GM20431 (cell line): Measurements from ENCODE around the gene PTAR1.

Experiments used
- in situ Hi-C: fragments of 300-500 bp; cut with MseI, MboI; formaldehyde crosslinking; loops from one replicate; pipeline ENCODE4 v1.15.0; 2020; ENCODE audit warnings: low sequenced_read_pairs; ENCODE audit not compliant: unreplicated experiment

The PTAR1 gene

DNA sequence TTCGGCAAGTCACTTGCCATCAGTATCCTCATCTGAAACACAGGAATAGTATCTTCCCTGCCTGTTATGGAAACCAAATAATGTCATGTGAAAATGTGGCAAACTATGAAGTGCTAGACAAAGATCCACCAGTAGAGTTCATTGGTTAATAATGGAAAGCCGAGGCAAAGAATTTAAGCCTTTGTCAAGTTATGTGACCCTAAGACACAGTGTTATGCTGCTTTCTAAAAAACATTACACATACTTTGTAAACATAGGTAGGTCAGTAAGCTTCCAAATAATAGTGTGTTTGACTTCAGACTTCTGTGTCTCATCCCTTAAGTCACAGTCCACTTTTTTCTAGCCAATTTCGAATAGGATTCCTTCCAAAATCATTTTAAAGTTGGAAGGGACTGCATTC is 6.0 kb downstream of the PTAR1 start:
- in situ Hi-C loops = no loop called here

DNA sequence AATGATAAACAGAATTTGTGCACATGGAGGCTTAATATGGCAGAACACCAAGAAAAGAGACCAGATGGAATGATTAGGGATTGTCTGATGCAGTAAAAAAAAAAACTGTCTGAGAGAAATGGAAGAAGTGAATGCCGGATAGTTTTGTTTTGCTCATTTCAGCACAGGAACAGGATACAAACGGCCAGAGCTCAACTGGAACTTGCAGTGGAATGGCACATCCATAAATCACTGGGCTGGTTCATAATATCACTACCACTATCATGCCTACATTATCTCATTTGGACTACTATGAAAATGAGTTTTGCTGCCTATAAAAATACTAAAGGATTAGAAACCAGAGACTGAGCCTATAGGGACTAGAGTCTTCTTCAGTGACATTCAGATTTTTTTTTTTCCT is 9.7 kb downstream of the PTAR1 start:
- in situ Hi-C loops = no loop called here

DNA sequence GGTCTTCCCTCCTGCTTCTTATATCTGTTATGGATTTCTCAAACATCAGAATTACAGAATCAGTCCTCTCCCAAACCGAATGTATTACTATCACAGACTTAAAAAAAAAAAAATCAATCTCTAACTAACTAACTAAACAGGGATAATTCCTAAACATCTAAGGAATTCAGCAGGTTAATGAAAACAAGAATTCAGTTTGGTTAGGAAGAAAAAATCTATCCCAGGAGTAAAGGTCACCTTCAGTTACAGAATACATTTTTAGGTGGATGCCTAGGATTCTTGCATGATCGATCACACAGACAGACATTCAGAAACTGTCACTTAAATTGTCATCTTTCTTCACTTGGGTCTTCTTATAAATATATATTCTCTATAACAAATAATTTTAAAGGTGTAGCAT is 11.5 kb downstream of the PTAR1 start:
- in situ Hi-C loops = no loop called here

DNA sequence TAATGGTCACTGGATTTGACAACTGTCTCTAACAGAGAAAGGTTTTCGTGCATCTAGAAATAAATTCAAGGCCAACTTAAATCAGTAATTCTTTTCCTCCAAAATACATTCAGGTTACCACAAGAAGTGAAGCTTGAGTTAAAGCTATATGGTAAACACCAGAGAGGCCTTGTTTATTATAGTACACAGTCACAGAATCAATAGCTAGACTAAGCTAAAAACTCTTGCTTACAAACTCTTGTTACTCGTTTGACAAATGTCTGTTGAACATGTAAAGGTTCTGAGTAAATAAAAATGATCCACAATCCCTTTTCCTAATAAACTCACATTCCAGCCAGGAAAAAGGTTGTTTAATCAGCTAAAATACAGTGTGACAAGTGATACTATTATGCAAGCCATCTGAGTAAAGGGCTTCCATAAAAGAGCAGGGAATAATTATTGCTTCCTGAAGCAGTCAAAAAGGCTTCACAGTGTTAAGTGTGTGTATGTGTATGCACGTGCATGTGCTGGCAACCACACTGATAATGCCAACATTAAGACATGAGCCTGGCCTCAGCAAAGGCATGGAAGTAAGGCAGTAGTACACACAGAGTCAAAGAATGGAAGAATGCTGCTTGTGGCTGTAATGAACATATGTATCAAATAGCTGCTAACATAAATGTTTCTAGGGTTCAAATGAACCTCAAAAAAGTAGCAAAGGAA is 12.8 kb downstream of the PTAR1 start:
- in situ Hi-C loops = no loop called here

DNA sequence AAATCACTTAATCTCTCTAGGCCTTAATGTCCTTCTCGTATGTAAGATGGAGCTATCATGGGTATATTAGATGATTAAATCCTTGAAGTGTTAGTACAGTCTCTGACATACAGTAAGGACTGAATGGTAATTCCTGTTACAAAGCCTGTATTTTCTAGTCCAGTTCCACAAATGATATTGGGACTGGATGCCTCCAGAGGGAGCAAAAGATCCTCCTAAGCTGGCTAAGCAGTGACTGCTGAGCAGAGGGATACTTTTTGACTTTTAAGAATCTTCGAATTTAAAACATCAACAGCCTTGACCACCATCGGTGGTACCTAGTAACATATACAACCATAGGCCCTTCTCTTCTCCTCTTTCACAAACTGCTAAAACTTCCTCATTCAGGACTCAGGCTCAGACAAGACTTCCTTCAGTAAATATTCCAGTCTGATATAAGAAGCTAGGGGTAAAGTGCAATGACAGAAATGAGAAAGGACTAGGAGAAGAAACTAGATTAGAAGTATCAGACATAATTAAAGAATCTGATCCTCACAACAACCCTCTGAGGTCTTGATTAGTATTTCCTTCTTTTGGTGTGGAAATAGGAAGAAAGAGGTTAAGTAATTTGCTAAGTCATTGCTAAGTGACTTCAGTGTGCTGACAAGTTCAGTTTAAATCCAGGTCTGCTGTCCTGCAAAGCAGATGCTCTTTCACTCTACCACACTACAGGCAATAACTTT is 13.9 kb downstream of the PTAR1 start:
- in situ Hi-C loops = no loop called here

DNA sequence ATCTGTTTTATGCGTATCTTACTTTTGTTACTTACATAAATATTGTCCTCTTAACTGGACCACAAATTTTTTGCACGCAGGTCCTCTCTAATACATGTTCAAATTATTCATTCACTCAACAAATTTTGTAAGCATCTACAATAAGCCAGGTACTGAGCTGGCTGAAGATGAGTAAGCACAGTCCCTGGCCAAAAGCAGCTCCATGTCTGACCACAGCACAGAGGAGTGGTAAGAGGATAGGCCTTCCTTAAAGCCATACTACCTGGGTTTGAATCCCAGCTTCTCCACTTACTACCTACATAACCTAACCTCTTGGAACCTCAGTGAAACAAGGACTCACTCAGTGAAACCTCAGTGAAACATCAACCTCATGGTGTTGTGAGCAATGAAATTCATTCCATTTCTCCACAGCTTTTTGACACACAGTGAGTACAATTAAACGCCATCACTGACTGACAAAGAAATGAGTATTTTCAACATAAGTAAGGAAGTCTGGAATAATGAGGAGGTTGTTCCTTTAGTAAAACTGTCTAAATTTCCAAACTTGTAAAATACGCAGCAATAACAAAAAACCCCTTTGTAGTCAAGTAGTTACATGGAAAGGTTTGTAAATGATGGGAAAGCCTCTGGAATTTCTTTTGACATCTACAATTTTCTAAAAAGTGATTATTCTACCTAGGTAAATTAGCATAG is 15.0 kb downstream of the PTAR1 start:
- in situ Hi-C loops = no loop called here

DNA sequence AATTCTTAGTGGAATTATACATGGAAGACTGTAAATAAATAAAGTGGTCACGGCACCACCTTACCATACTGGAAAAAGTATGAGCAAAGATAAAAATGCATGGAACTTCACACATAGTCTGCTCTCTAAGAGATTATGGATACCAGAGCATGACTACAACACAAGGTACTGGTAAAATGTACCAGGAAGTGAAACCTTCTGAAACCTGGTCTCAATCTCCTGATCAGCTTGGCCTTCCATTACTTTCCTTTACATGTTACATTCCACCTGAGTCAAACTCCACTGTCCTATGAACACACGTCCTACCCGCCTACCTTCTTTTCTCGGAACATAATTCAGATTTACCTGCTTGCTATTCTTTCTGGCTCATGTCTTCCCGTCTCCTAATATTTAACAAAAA is 15.9 kb downstream of the PTAR1 start:
- in situ Hi-C loops = no loop called here

DNA sequence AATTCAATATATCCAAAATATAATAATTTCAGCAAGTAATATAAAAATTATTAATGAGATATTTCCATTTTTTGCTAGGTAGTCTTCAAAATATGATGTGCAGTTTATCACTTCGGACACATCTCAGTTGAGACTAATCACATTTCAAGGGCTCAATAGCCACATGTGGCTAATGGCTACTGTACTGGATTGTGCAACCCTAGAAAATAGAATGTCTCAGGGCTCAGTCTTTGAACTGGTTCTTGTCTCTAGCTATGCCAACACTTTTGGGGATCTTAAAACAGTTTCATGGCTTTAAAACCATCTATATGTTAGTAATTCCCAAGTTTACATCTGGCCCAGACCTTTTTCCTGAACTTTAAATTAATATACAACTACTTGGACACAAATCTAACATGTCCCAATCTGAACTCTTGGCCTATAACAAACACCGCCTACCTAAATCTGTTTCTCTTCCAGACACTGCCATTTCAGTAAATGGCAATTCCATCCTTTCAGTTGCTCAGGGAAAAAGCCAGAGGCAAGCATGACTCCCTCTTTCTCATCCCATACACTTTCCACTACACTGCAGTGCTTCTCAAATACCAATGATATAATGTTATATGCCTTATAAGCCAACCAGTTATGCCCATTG is 18.8 kb downstream of the PTAR1 start:
- in situ Hi-C loops = no loop called here

DNA sequence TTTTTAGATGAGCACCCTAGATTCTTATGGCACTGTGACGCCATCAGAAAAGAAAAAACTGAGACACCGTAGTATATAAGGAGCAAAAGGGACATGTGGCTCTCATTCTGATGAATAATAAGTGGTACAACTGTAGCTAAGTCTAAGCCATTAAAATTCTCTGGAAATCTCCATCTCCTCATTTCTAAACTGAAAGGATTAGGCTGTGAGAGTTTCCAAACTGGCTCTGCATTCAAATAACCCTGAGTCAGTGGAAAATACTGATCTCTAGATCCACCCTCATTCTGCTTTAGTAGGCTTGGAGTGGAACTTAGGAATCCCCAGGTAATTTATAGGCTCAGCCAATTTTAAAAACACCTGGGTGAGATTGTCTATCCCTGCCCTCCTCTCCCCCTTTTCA is 28.5 kb downstream of the PTAR1 start:
- in situ Hi-C loops = no loop called here

DNA sequence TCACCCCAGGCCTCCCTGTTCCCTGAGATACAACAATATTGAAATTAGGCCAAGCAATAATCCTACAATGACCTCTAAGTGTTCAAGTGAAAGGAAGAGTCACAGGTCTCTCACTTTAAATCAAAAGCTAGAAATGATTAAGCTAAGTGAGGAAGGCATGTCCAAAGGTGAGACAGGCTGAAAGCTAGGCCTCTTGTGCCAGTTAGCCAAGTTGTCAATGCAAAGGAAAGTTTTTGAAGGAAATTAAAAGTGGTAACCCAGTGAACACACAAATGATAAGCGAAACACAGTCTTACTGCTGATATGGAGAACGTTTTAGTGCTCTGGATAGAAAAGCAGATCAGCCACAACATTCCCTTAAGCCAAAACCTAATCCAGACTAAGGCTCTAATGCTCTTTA is 39.8 kb downstream of the PTAR1 start:
- in situ Hi-C loops = no loop called here

DNA sequence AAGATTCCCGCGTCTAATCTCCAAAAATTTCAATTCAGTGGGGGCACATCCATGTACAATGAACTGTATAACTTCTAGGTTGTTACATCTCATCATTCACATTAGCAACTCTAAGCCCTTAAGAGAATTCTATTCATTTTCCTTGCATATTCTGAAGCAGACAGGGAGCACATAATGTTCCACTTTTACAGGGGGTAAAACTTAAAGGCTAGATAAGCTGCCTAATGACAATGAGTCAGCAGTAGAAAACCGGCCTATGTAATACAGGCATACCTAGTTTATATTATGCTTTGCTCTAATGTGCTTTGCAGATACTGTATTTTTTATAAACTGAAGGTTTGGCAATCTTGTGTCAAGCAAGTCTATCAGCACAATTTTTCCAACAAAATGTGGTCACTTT is 40.4 kb downstream of the PTAR1 start:
- in situ Hi-C loops = no loop called here

DNA sequence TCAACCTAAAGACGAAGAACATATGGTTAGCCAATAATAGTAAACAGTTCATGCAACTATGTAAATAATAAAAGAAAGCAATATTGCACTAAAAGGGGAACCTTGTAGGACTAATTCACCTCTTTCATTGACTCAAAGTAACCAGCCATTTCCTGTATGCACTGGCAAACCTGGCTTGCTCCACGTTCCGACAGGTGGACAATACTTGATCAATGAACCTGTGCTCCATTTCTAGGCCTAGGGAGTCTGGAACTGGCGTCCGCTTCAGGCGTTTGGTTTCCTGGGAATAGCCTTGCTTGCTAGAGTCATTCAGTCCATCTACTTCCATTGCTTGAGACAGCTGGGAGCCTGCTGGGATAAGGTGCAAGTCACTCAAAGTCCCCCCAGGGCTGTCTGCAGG is 41.6 kb downstream of the PTAR1 start:
- in situ Hi-C loops = no loop called here

DNA sequence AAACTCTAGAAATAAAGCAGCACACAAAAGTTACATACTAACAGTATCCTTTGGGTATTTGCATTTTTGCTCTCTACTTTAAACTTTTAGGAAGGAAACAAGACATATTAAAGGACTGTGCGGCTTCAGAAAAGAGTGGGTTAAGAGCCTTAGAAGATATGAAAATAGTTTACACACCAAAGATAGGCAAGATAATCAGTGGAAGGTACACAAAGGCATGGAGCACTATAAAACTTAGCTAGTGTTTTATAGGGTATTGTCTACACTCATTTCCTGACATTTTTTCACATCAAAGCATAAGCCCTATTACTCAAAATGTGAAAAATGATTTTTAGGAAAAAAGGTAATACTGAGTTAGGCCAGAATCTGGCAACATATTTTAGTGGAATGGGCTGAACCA is 44.0 kb downstream of the PTAR1 start:
- in situ Hi-C loops = no loop called here

DNA sequence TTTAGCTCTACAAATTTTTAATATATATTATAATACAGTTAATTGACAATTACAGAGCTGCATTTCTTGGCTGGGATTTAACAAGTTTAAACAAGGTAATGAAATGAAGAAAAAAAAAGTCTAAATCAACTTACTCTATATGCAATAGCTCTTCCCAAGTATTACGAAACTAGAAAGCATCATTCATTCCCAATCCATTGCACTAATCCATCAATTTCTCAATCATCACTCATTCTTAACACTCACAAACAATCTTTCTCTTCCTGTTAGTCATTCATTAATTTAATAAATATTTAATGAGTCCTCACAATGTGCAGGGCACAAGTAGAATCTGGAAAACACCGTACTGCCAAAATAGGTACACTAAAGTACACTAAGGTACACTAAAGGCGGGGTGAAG is 44.7 kb downstream of the PTAR1 start:
- in situ Hi-C loops = no loop called here

DNA sequence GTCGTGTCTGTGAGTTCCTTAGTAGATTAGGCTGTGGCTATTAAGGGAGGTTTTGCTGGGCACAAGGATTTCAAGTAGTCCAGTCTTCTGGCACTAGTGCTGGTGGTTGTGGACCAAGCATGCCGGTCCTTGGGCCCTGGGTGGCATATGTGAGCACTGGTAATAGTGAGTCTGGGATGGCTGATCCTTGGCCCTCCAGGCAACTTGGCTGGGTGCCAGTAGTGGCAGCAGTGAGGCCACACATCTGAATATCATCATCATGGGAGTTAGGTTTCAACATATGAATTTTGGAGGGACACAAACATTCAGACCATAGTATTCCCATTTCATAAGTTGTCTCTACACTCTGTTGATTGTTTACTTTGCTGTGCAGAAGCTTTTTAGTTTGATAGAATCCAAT is 62.3 kb downstream of the PTAR1 start:
- in situ Hi-C loops = no loop called here

DNA sequence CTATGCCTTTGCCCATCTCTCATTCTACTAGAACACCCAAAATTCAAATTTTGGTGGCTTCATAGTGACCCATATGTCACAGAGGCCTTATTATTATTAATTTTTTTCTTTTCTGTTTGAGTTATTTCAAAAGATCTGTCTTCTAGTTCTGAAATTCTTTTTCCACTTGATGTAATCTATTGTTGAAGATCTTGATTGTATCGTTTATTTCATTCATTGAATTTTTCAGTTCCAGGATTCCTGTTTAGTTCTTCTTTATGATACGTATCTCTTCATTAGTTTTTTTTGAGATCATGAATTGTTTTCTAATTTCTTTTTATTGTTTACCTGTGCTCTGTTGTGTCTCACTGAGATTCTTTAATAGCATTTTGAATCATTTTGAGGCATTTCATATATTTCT is 63.0 kb downstream of the PTAR1 start:
- in situ Hi-C loops = no loop called here

DNA sequence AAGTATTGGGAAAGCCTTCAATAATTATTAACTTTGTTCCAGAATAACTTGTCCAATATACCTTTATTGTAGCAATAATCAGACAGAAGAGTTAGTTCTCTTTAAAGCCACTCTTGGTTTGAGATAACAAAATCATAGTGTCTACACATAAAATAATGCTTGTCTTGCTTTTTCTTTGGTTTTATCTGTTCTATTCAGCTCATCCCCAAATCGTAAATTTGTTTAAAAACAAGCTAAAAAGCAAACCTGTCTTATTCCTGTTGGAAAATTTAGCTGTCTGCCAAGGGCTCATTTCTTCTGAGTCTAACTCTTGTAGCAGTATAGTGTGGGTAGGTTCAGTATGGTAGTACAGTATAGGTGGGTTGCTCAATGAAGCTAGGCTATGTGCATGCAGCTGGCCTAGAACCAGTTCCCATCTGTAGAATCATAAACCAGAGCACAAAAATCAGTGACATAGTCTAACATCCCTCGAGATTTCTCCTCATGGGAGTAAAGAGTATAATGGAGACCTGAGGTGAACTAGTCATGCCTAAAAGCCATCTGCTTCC is 69.7 kb downstream of the PTAR1 start:
- in situ Hi-C loops = no loop called here

DNA sequence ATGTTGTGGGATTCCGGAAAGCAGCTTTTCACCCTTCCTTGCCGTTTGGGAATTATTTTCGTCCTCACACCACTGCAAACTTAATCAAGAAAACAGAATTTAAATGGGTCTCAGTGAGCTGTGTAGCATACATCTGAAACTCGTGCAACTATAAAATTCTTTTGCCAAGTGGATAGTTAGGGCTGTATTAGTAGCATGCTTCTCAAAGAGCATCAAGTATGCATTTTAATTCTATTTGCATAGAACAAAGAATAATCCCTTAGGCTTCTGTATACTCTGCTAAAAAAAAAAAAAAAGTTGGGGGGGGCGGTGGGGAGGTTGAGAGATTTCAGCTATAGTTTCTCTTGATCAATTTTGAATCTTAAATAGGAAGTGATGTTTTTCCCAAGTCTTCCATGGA is 75.9 kb downstream of the PTAR1 start:
- in situ Hi-C loops = no loop called here

DNA sequence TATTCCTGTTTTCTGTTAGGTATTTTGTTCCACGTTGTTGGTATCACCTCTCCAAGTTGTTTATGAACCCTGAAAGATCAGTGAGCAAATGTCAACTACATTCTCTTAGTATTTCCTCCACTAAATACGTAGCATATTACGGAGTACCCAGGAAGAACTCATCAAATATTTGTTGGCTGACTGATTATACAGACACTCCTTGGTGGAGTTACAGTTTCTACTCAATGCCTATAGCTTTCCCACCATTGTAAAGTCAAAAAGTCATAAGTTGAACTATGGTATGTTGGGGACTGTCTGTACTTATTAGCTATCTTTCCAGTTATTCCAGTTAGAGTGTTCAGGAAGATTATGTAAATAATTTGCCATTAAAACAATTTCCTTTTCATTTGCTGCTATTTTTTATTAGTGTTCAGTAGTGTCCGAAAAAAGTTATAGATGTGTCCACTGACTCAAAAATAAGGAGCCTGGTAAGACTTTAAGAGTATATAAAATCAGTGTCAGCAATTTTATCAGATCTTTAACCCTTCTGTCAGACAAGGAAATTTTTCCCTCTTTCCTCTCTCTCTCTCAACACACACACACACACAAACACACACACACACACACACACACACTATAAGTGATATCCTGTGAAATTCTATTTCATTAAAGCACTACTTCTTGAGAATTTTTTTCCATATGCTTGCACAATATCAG is 80.8 kb downstream of the PTAR1 start:
- in situ Hi-C loops = no loop called here

DNA sequence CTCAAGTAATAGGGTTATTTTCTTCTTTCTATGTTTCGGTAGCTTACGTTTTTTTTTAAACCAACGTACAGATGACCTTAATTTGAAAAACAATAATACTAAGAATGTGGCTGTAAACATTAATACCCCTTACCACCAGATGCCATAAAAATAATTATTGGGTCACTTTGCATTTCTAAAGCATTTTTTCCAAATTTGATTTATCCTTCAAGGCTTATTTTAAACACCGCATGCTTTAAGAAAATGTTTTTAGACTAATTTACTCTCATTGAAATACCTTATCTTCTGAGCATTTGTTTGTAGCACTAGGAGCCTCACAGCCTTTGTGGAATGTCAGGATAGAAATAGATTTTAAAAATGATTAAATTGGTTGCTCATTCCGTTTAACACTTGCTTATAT is 81.9 kb downstream of the PTAR1 start:
- in situ Hi-C loops = no loop called here
